Caco-2 (cell line): ENCODE data around the gene SLC7A4. TPM values are rescaled to one million over a fixed set of nuclear protein-coding genes. Genes with fewer than 3 reads are reported as not detected.

Source experiments
- BruUV-seq: library from RNA; stranded (reverse); fragments of 400-500 nt; replicated peaks from 2 replicates; lab custom pipeline; 2021; lab: Mats Ljungman, UMichigan
- CTCF ChIA-PET: fragments of 300-600 bp; sonication (Branson Sonifier 250); formaldehyde crosslinking; loops from one replicate; lab custom pipeline; 2022; ENCODE audit warnings: antibody characterized with exemption; lab: Charles Lee
- POLR2A ChIA-PET: fragments of 300-600 bp; sonication (Branson Sonifier 250); formaldehyde crosslinking; loops from one replicate; lab custom pipeline; 2022; ENCODE audit warnings: antibody characterized with exemption; lab: Charles Lee
- DNase-seq, 2 experiments: peaks; one replicate each; pipeline versions ENCODE4 v3.0.0 to v3.0.0-alpha.2; 2020 to 2022
- H3K27me3 ChIP-seq: replicated peaks from 2 replicates; pipeline ENCODE4 v1.6.0; 2011; ENCODE audit warnings: low read length; ENCODE audit not compliant: control insufficient read depth, insufficient read depth
- H3K36me3 ChIP-seq: 2 replicates; pipeline ENCODE4 v1.5.1; 2011; ENCODE audit warnings: low read length; ENCODE audit not compliant: control insufficient read depth, insufficient read depth
- H3K4me1 ChIP-seq: fragments of 250-450 bp; sonication (Bioruptor Pico); 2 replicates; pipeline ENCODE4 v1.5.1; 2020; ENCODE audit warnings: mild to moderate bottlenecking
- H3K4me3 ChIP-seq: 2 replicates; pipeline ENCODE4 v1.5.1; 2011; ENCODE audit warnings: low read depth, mild to moderate bottlenecking, control low read depth, low read length
- H3K9me3 ChIP-seq: fragments of 250-450 bp; sonication (Bioruptor Pico); 2 replicates; pipeline ENCODE4 v1.5.1; 2020; ENCODE audit warnings: mild to moderate bottlenecking, moderate library complexity
- H3K27ac Mint-ChIP-seq: one replicate; pipeline ENCODE4 v1.8.0; 2022; ENCODE audit warnings: mixed read lengths; ENCODE audit not compliant: unreplicated experiment
- H3K27me3 Mint-ChIP-seq: one replicate; pipeline ENCODE4 v1.8.0; 2022; ENCODE audit warnings: mixed read lengths; ENCODE audit not compliant: insufficient read depth, unreplicated experiment
- H3K36me3 Mint-ChIP-seq: one replicate; pipeline ENCODE4 v1.8.0; 2022; ENCODE audit warnings: mild to moderate bottlenecking, mixed read lengths; ENCODE audit not compliant: insufficient read depth, unreplicated experiment
- H3K4me1 Mint-ChIP-seq: one replicate; pipeline ENCODE4 v1.8.0; 2022; ENCODE audit warnings: low read depth, mixed read lengths; ENCODE audit not compliant: unreplicated experiment
- H3K4me3 Mint-ChIP-seq: one replicate; pipeline ENCODE4 v1.8.0; 2022; ENCODE audit warnings: mild to moderate bottlenecking, moderate library complexity, mixed read lengths; ENCODE audit not compliant: unreplicated experiment
- H3K9me3 Mint-ChIP-seq: one replicate; pipeline ENCODE4 v1.8.0; 2022; ENCODE audit warnings: mixed read lengths; ENCODE audit not compliant: unreplicated experiment
- CTCF ChIP-seq, 2 experiments: fragments of 200-600 bp in 1 of 2; IDR thresholded peaks; 1 replicate in 1 of 2; 2 replicates in 1 of 2; pipeline versions ENCODE4 v1.5.1 to v1.8.0; 2011 to 2022; ENCODE audit warnings: antibody characterized with exemption in 1 of 2, control low read depth in 1 of 2, inconsistent platforms in 1 of 2, low read depth in 1 of 2, low read length in 1 of 2, mild to moderate bottlenecking in 1 of 2, moderate library complexity in 1 of 2; ENCODE audit not compliant: insufficient read depth in 1 of 2, severe bottlenecking in 1 of 2, unreplicated experiment in 1 of 2
- intact Hi-C: fragments of 100-400 bp; cut with micrococcal nuclease; formaldehyde crosslinking; loops from one replicate; pipeline ENCODE4 v1.10.0; 2022; ENCODE audit not compliant: unreplicated experiment
- total RNA-seq: library from RNA; stranded (reverse); gene quantifications from 2 replicates; pipeline ENCODE4 v1.2.3, GENCODE V29; 2022

SLC7A4 gene
- total RNA-seq, 1 experiment from 2014 or later = 1.9 TPM

- ChIA-PET POLR2A (no interaction called here), CTCF (no interaction called here)
- no peak for TF ChIP-seq CTCF (IDR thresholded peaks at IDR 0.05; ENCODE audit: insufficient read depth in 1 of 2, low read depth in 1 of 2, low read length in 1 of 2, severe bottlenecking in 1 of 2, unreplicated experiment in 1 of 2)
- peaks cover 6% of the 10 kb centered on the region for H3K36me3 Mint-ChIP-seq
- Histone ChIP-seq H3K4me1 (peaks cover 22% of the 10 kb centered on the region), H3K9me3 (no peaks in the 10 kb centered on the region), H3K4me3 (no peak overlapping the region), H3K36me3 (no peaks in the 10 kb centered on the region), H3K27me3 (no peaks in the 10 kb centered on the region)
- H3K4me3 Mint-ChIP-seq = peak overlapping the region; percentile 62
- no peaks in the 10 kb centered on the region for H3K4me1 Mint-ChIP-seq
- no peak for DNase-seq
- no peak overlapping the region for H3K27ac Mint-ChIP-seq
- no TSS peak for BruUV-seq
- intact Hi-C loops = no loop called here
- H3K9me3 Mint-ChIP-seq = no peaks in the 10 kb centered on the region
- H3K27me3 Mint-ChIP-seq = no peaks in the 10 kb centered on the region
Measured at GRCh38 chr22:21032868-21033688, 717 bp upstream of the SLC7A4 start.

GRCh38 chr22:21031545-21032036 lies 770 bp downstream of the SLC7A4 start:
- Mint-ChIP-seq H3K27me3 (no peaks in the 10 kb centered on the region), H3K4me1 (no peaks in the 10 kb centered on the region), H3K9me3 (no peaks in the 10 kb centered on the region), H3K36me3 (peaks cover 6% of the 10 kb centered on the region), H3K27ac (no peak overlapping the region), H3K4me3 (peak overlapping the region; percentile 62)
- no peak for TF ChIP-seq CTCF (IDR thresholded peaks at IDR 0.05; ENCODE audit: insufficient read depth in 1 of 2, low read depth in 1 of 2, low read length in 1 of 2, severe bottlenecking in 1 of 2, unreplicated experiment in 1 of 2)
- POLR2A ChIA-PET = no interaction called here
- intact Hi-C loops = no loop called here
- no peaks in the 10 kb centered on the region for H3K27me3 ChIP-seq
- H3K9me3 ChIP-seq = no peaks in the 10 kb centered on the region
- peak overlapping the region; percentile 35; the same call in 1 of the 2 replicates for H3K4me3 ChIP-seq
- peaks cover 24% of the 10 kb centered on the region for H3K4me1 ChIP-seq
- CTCF ChIA-PET = no interaction called here
- no TSS peak for BruUV-seq
- H3K36me3 ChIP-seq = no peaks in the 10 kb centered on the region
- DNase-seq = no peak

GRCh38 chr22:21030621-21031544 lies 1.5 kb downstream of the SLC7A4 start:
- H3K9me3 Mint-ChIP-seq = no peaks in the 10 kb centered on the region
- ChIA-PET POLR2A (no interaction called here), CTCF (no interaction called here)
- BruUV-seq = no TSS peak
- H3K36me3 ChIP-seq = no peaks in the 10 kb centered on the region
- H3K4me1 Mint-ChIP-seq = no peaks in the 10 kb centered on the region
- no peaks in the 10 kb centered on the region for H3K9me3 ChIP-seq
- no peak for TF ChIP-seq CTCF (IDR thresholded peaks at IDR 0.05; ENCODE audit: insufficient read depth in 1 of 2, low read depth in 1 of 2, low read length in 1 of 2, severe bottlenecking in 1 of 2, unreplicated experiment in 1 of 2)
- H3K27ac Mint-ChIP-seq = no peak overlapping the region
- intact Hi-C loops = no loop called here
- no peak for DNase-seq
- H3K27me3 Mint-ChIP-seq = no peaks in the 10 kb centered on the region
- H3K27me3 ChIP-seq = no peaks in the 10 kb centered on the region
- H3K4me1 ChIP-seq = peaks cover 31% of the 10 kb centered on the region
- peaks cover 10% of the 10 kb centered on the region for H3K36me3 Mint-ChIP-seq
- no peak overlapping the region for H3K4me3 ChIP-seq
- no peak overlapping the region for H3K4me3 Mint-ChIP-seq
